Naive thymus-derived CD4-positive, alpha-beta T cell (primary cell): Measurements from ENCODE around the gene CADPS. TPM values are rescaled to one million over a fixed set of nuclear protein-coding genes. Genes with fewer than 3 reads are reported as not detected.

ENCODE experiments used
- ATAC-seq: fragments of 150-1000 bp; cut with Tn5 transposase; 2 replicates; pipeline ENCODE4 v1.10.0; 2021; ENCODE audit warnings: mild to moderate bottlenecking, moderate library complexity
- CTCF ChIA-PET: fragments of 350-600 bp; sonication (Branson Sonifier 250); formaldehyde crosslinking; loops from one replicate; lab custom pipeline; 2021; ENCODE audit warnings: antibody characterized with exemption; lab: Charles Lee
- POLR2A ChIA-PET: fragments of 350-600 bp; sonication (Branson Sonifier 250); formaldehyde crosslinking; loops from one replicate; lab custom pipeline; 2021; ENCODE audit warnings: antibody characterized with exemption, inconsistent platforms; lab: Charles Lee
- DNase-seq, 9 donors: peaks; one replicate each; pipeline versions ENCODE4 v3.0.0 to v3.0.0-alpha.2; 2020 to 2022; ENCODE audit warnings: mixed read lengths in 1 of 9
- H3K27ac ChIP-seq: one replicate; pipeline ENCODE4 v1.7.0; 2013; ENCODE audit warnings: mild to moderate bottlenecking, low read depth, low read length, moderate library complexity
- H3K27me3 ChIP-seq, 2 donors: one replicate each; pipeline ENCODE4 v1.7.0; 2013; ENCODE audit warnings: low read length in 2 of 2, mild to moderate bottlenecking in 2 of 2, moderate library complexity in 2 of 2; ENCODE audit not compliant: control insufficient read depth in 2 of 2, insufficient read depth in 2 of 2
- H3K36me3 ChIP-seq, 3 experiments: 1 replicate in 2 of 3; 2 replicates in 1 of 3; pipeline ENCODE4 v1.7.0; 2013; ENCODE audit warnings: low read length in 3 of 3, mild to moderate bottlenecking in 3 of 3, moderate library complexity in 1 of 3; ENCODE audit not compliant: insufficient read depth in 3 of 3, control insufficient read depth in 2 of 3
- H3K4me1 ChIP-seq, 2 donors: one replicate each; pipeline ENCODE4 v1.7.0; 2013; ENCODE audit warnings: low read length in 2 of 2, mild to moderate bottlenecking in 2 of 2, moderate library complexity in 1 of 2; ENCODE audit not compliant: control insufficient read depth in 2 of 2, insufficient read depth in 2 of 2
- H3K4me3 ChIP-seq: 2 replicates; pipeline ENCODE4 v1.7.0; 2013; ENCODE audit warnings: mild to moderate bottlenecking, low read length
- H3K9me3 ChIP-seq, 3 experiments: 1 replicate in 2 of 3; 2 replicates in 1 of 3; pipeline ENCODE4 v1.7.0; 2013; ENCODE audit warnings: low read length in 3 of 3; ENCODE audit not compliant: control insufficient read depth in 2 of 3
- H3K27ac Mint-ChIP-seq, 9 donors: one replicate each; pipeline ENCODE4 v1.8.0; 2020 to 2022; ENCODE audit warnings: mixed read lengths in 9 of 9, mild to moderate bottlenecking in 8 of 9, moderate library complexity in 5 of 9, inconsistent platforms in 2 of 9
- H3K27me3 Mint-ChIP-seq, 5 donors: one replicate each; pipeline ENCODE4 v1.8.0; 2021 to 2022; ENCODE audit warnings: mixed read lengths in 5 of 5, mild to moderate bottlenecking in 1 of 5
- H3K36me3 Mint-ChIP-seq, 5 donors: one replicate each; pipeline ENCODE4 v1.8.0; 2020 to 2022; ENCODE audit warnings: mixed read lengths in 5 of 5, mild to moderate bottlenecking in 3 of 5, inconsistent platforms in 1 of 5
- H3K4me1 Mint-ChIP-seq, 7 donors: one replicate each; pipeline ENCODE4 v1.8.0; 2020 to 2022; ENCODE audit warnings: mixed read lengths in 7 of 7, mild to moderate bottlenecking in 3 of 7, inconsistent platforms in 1 of 7
- H3K4me3 Mint-ChIP-seq, 10 donors: one replicate each; pipeline ENCODE4 v1.8.0; 2020 to 2022; ENCODE audit warnings: mild to moderate bottlenecking in 10 of 10, mixed read lengths in 10 of 10, moderate library complexity in 6 of 10, inconsistent platforms in 2 of 10
- H3K9me3 Mint-ChIP-seq, 11 donors: one replicate each; pipeline ENCODE4 v1.8.0; 2020 to 2022; ENCODE audit warnings: mixed read lengths in 11 of 11, mild to moderate bottlenecking in 4 of 11, inconsistent platforms in 1 of 11, moderate library complexity in 1 of 11
- intact Hi-C, 2 donors: fragments of 100-400 bp; cut with micrococcal nuclease; formaldehyde crosslinking; loops; one replicate each; pipeline ENCODE4 v1.15.1; 2023
- polyA plus RNA-seq, 2 donors: library from polyadenylated mRNA; unstranded; fragments of 300-500 nt; fragmentation: Illumina TruSeq; gene quantifications; one replicate each; pipeline ENCODE4 v1.2.3, GENCODE V29; 2021
- total RNA-seq, 6 experiments: library from RNA in 5 of 6; stranded (reverse) in 5 of 6; gene quantifications; 1 replicate in 5 of 6; 2 replicates in 1 of 6; pipeline ENCODE4 v1.2.3 and lab custom pipeline; 2021 to 2026

Gene CADPS
- total and polyA plus RNA-seq, 7 experiments from 2014 or later: not detected

GRCh38 chr3:62892045-62892444 lies 16.8 kb upstream of the CADPS start:
- H3K27ac Mint-ChIP-seq: no peak overlapping the region
- H3K4me1 ChIP-seq: no peaks in the 10 kb centered on the region
- ATAC-seq: no peak
- ChIA-PET CTCF (no interaction called here), POLR2A (no interaction called here)
- intact Hi-C loops: no loop called here
- no peaks in the 10 kb centered on the region for H3K36me3 Mint-ChIP-seq
- peaks cover 0 to 11% (median 0%) of the 10 kb centered on the region in 5 donors for H3K27me3 Mint-ChIP-seq
- no peaks in the 10 kb centered on the region for H3K4me1 Mint-ChIP-seq
- H3K36me3 ChIP-seq: no peaks in the 10 kb centered on the region
- H3K27ac ChIP-seq: no peak overlapping the region
- no peak overlapping the region for H3K4me3 ChIP-seq
- no peak for DNase-seq
- no peak overlapping the region for H3K4me3 Mint-ChIP-seq
- peaks cover 0 to 10% (median 3%) of the 10 kb centered on the region in 11 donors for H3K9me3 Mint-ChIP-seq
- no peaks in the 10 kb centered on the region for H3K9me3 ChIP-seq
- no peaks in the 10 kb centered on the region for H3K27me3 ChIP-seq

DNA sequence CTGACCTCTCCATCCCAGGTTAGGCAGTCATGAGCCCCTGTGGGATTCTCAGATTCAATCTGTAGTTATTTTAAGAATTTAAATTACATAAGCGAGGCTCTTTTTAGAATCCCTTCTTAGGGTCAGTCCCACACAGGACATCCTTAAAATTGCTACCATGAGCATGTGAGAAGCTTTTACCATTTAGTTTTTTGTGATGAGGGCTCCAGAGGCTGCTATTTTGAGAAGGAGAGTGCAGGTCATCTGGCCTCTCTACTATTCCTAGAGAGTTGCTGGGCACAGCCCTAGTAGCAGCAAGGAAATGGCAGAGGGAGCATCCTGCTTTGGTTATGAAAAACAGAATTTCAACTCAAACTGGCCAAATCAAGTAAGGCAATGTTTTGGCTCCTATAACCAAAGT lies 13.6 kb upstream of the CADPS start:
- POLR2A ChIA-PET: no interaction called here
- intact Hi-C loops: no loop called here
- Mint-ChIP-seq H3K9me3 (peaks cover 0 to 12% (median 3%) of the 10 kb centered on the region in 11 donors), H3K4me3 (no peak overlapping the region), H3K27ac (no peak overlapping the region), H3K4me1 (no peaks in the 10 kb centered on the region), H3K36me3 (no peaks in the 10 kb centered on the region), H3K27me3 (peaks cover 0 to 4% (median 0%) of the 10 kb centered on the region in 5 donors)
- Histone ChIP-seq H3K27me3 (no peaks in the 10 kb centered on the region), H3K4me1 (no peaks in the 10 kb centered on the region), H3K4me3 (no peak overlapping the region), H3K9me3 (no peaks in the 10 kb centered on the region), H3K36me3 (no peaks in the 10 kb centered on the region), H3K27ac (no peak overlapping the region)
- DNase-seq: no peak
- CTCF ChIA-PET: no interaction called here
- no peak for ATAC-seq

- DNase-seq (no peak), ATAC-seq (no peak)
- ChIA-PET CTCF (no interaction called here), POLR2A (no interaction called here)
- Histone ChIP-seq H3K9me3 (no peaks in the 10 kb centered on the region), H3K27me3 (no peaks in the 10 kb centered on the region), H3K36me3 (no peaks in the 10 kb centered on the region), H3K4me1 (no peaks in the 10 kb centered on the region), H3K4me3 (no peak overlapping the region), H3K27ac (no peak overlapping the region)
- H3K27ac Mint-ChIP-seq: no peak overlapping the region
- peaks cover 0 to 12% (median 3%) of the 10 kb centered on the region in 11 donors for H3K9me3 Mint-ChIP-seq
- no peaks in the 10 kb centered on the region for H3K36me3 Mint-ChIP-seq
- no peaks in the 10 kb centered on the region for H3K4me1 Mint-ChIP-seq
- peaks cover 0 to 4% (median 0%) of the 10 kb centered on the region in 5 donors for H3K27me3 Mint-ChIP-seq
- intact Hi-C loops: no loop called here
- no peak overlapping the region for H3K4me3 Mint-ChIP-seq
Measured at GRCh38 chr3:62888180-62888579, 13.0 kb upstream of the CADPS start.

GRCh38 chr3:62885136-62885535 lies 9.9 kb upstream of the CADPS start:
- Mint-ChIP-seq H3K4me1 (no peaks in the 10 kb centered on the region), H3K9me3 (peaks cover 0 to 12% (median 1%) of the 10 kb centered on the region in 11 donors), H3K36me3 (no peaks in the 10 kb centered on the region), H3K27me3 (peaks cover 0 to 9% (median 0%) of the 10 kb centered on the region in 5 donors), H3K27ac (no peak overlapping the region), H3K4me3 (no peak overlapping the region)
- DNase-seq: no peak
- Histone ChIP-seq H3K4me3 (no peak overlapping the region), H3K27me3 (no peaks in the 10 kb centered on the region), H3K27ac (no peak overlapping the region), H3K36me3 (no peaks in the 10 kb centered on the region), H3K9me3 (no peaks in the 10 kb centered on the region), H3K4me1 (no peaks in the 10 kb centered on the region)
- no peak for ATAC-seq
- intact Hi-C loops: no loop called here
- CTCF ChIA-PET: no interaction called here
- POLR2A ChIA-PET: no interaction called here

DNA sequence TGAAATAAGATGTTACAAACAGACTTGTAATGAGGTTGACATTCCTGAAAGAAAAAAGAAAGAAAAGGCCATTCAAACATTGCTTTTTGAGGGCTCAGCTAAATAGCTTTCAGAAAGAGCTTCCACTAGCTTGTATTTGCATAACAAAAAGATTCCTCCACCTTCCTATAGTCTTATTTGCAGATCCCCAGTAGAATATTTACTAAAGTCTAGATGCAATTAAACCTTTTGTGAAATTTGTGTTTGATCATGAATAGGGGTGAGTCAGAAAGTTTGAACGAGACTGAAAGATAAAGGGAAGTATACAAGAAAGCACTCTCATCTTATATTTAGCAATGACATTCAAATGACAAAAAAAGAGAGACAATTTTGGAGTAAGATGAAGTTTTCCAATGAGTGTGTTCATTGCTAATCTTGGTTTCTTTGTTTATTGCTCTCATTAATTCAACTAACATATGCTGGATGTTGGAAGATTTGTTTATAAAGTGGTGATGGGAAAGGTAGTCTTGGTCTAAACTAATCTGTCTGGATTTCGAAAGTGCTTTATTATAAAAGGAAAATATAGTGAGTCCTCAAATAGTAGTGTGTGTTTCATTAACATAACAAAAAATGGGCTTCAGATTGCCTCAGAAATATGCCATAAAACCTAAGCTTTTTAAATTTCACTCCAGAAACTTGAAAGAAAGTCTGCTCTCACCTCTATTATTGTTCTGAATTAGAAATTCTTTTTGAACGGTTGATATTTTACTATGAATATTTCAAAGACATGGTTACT lies 9.1 kb upstream of the CADPS start:
- no peak overlapping the region for H3K4me3 Mint-ChIP-seq
- ATAC-seq (no peak), DNase-seq (no peak)
- no peaks in the 10 kb centered on the region for H3K4me1 Mint-ChIP-seq
- Histone ChIP-seq H3K4me1 (no peaks in the 10 kb centered on the region), H3K36me3 (no peaks in the 10 kb centered on the region), H3K4me3 (no peak overlapping the region), H3K27me3 (no peaks in the 10 kb centered on the region), H3K9me3 (no peaks in the 10 kb centered on the region), H3K27ac (no peak overlapping the region)
- no peaks in the 10 kb centered on the region for H3K36me3 Mint-ChIP-seq
- no peak overlapping the region for H3K27ac Mint-ChIP-seq
- H3K9me3 Mint-ChIP-seq: peaks cover 0 to 10% (median 1%) of the 10 kb centered on the region in 11 donors
- CTCF ChIA-PET: no interaction called here
- intact Hi-C loops: no loop called here
- POLR2A ChIA-PET: no interaction called here
- peaks cover 0 to 16% (median 0%) of the 10 kb centered on the region in 5 donors for H3K27me3 Mint-ChIP-seq

- H3K4me3 Mint-ChIP-seq: no peak overlapping the region
- Histone ChIP-seq H3K27ac (no peak overlapping the region), H3K36me3 (no peaks in the 10 kb centered on the region), H3K4me3 (no peak overlapping the region), H3K27me3 (no peaks in the 10 kb centered on the region), H3K9me3 (no peaks in the 10 kb centered on the region), H3K4me1 (no peaks in the 10 kb centered on the region)
- no peaks in the 10 kb centered on the region for H3K4me1 Mint-ChIP-seq
- POLR2A ChIA-PET: no interaction called here
- CTCF ChIA-PET: no interaction called here
- ATAC-seq (no peak), DNase-seq (no peak)
- peaks cover 4 to 26% (median 8%) of the 10 kb centered on the region in 5 donors for H3K27me3 Mint-ChIP-seq
- H3K27ac Mint-ChIP-seq: no peak overlapping the region
- peaks cover 0 to 9% (median 1%) of the 10 kb centered on the region in 11 donors for H3K9me3 Mint-ChIP-seq
- no peaks in the 10 kb centered on the region for H3K36me3 Mint-ChIP-seq
- intact Hi-C loops: no loop called here
Measured at GRCh38 chr3:62882676-62883200, 7.5 kb upstream of the CADPS start.
